H1 (cell line): ENCODE measurements around the gene TMEM125. TPM values are rescaled to one million over a fixed set of nuclear protein-coding genes. Genes with fewer than 3 reads are reported as not detected.

ENCODE experiments used
- BRCA1 ChIP-seq: IDR thresholded peaks from 2 replicates; pipeline ENCODE4 v1.6.1; 2012; ENCODE audit warnings: low read depth, low read length, improper control_type of control experiment
- CHD7 ChIP-seq: fragments of 300-600 bp; sonication (generic); IDR thresholded peaks from 2 replicates; pipeline ENCODE4 v1.7.1; 2012; ENCODE audit warnings: low read length, moderate library complexity, mild to moderate bottlenecking, inconsistent platforms; ENCODE audit not compliant: insufficient replicate concordance
- CTCF ChIP-seq, 3 experiments: IDR thresholded peaks; 1 replicate in 2 of 3; 2 replicates in 1 of 3; pipeline versions ENCODE4 v1.5.1 to v1.6.1; 2011; ENCODE audit warnings: low read length in 3 of 3, mild to moderate bottlenecking in 3 of 3, inconsistent platforms in 2 of 3, low read depth in 1 of 3, moderate library complexity in 1 of 3; ENCODE audit not compliant: insufficient read depth in 1 of 3; ENCODE audit errors: control extremely low read depth in 1 of 3
- HDAC2 ChIP-seq, 2 experiments: fragments of 300-600 bp in 1 of 2; sonication (generic) in 1 of 2; IDR thresholded peaks; 2 replicates each; pipeline ENCODE4 v1.6.1; 2011 to 2012; ENCODE audit warnings: low read depth in 2 of 2, low read length in 2 of 2, mild to moderate bottlenecking in 2 of 2, moderate library complexity in 2 of 2, borderline replicate concordance in 1 of 2, inconsistent platforms in 1 of 2
- JUND ChIP-seq: IDR thresholded peaks from 2 replicates; pipeline ENCODE4 v1.6.1; 2011; ENCODE audit warnings: mild to moderate bottlenecking, improper control_type of control experiment, low read length
- RBBP5 ChIP-seq: IDR thresholded peaks from 2 replicates; pipeline ENCODE4 v1.7.1; 2012; ENCODE audit warnings: low read depth, mild to moderate bottlenecking, inconsistent platforms, low read length, moderate library complexity, borderline replicate concordance
- SIX5 ChIP-seq: IDR thresholded peaks from 2 replicates; pipeline ENCODE4 v1.6.1; 2011; ENCODE audit warnings: mild to moderate bottlenecking, low read depth, low read length
- TBP ChIP-seq: IDR thresholded peaks from 2 replicates; pipeline ENCODE4 v1.6.1; 2011; ENCODE audit warnings: low read depth, low read length, improper control_type of control experiment
- TCF12 ChIP-seq: IDR thresholded peaks from 2 replicates; pipeline ENCODE4 v1.6.1; 2011; ENCODE audit warnings: low read depth, mild to moderate bottlenecking, low read length
- YY1 ChIP-seq: IDR thresholded peaks from 2 replicates; pipeline ENCODE4 v1.6.1; 2011; ENCODE audit warnings: low read depth, mild to moderate bottlenecking, low read length
- polyA plus RNA-seq, 7 experiments: library from polyadenylated mRNA; depleted of rRNA in 3 of 7; stranded (reverse) in 5 of 7; unstranded in 2 of 7; fragments of >200 nt in 5 of 7; fragments of 200-250 nt in 2 of 7; gene quantifications; 1 replicate in 5 of 7; 2 replicates in 1 of 7; 4 replicates in 1 of 7; pipeline versions ENCODE4 v1.2.1 to v1.2.3, GENCODE V29; 2011 to 2013; ENCODE audit warnings: missing spikeins in 2 of 7, mixed read lengths in 2 of 7
- total RNA-seq: library from RNA; stranded (reverse); fragmentation: NEBNext Ultra II Directional; extraction: Animal tissue kit (Norgen Biotek cat#: 25700); gene quantifications from 2 replicates; pipeline ENCODE4 v1.2.1, GENCODE V29; 2021

The TMEM125 gene
- total and polyA plus RNA-seq, 2 of the 8 experiments (the other 6 are each of a cell fraction or from before 2014, with no cell fraction given), result 26.5 to 46.7 TPM

GRCh38 chr1:43273708-43274107 is 3.9 kb downstream of the TMEM125 start (continued):
- TF ChIP-seq CHD7 (no peak), TCF12 (no peak), YY1 (no peak), JUND (no peak), CTCF (IDR thresholded peaks at IDR 0.05; ENCODE audit: control extremely low read depth in 1 of 3, insufficient read depth in 1 of 3, low read depth in 1 of 3, low read length in 3 of 3) (no peak), RBBP5 (no peak), BRCA1 (no peak), HDAC2 (IDR thresholded peaks at IDR 0.05; ENCODE audit: borderline replicate concordance in 1 of 2, low read depth in 2 of 2, low read length in 2 of 2) (no peak), SIX5 (no peak), TBP (no peak)
